ENCODE data around the gene NSMF.
A peak's percentile ranks its signal among the peaks of the same experiment; 100 is the strongest.

Gene NSMF

DNA sequence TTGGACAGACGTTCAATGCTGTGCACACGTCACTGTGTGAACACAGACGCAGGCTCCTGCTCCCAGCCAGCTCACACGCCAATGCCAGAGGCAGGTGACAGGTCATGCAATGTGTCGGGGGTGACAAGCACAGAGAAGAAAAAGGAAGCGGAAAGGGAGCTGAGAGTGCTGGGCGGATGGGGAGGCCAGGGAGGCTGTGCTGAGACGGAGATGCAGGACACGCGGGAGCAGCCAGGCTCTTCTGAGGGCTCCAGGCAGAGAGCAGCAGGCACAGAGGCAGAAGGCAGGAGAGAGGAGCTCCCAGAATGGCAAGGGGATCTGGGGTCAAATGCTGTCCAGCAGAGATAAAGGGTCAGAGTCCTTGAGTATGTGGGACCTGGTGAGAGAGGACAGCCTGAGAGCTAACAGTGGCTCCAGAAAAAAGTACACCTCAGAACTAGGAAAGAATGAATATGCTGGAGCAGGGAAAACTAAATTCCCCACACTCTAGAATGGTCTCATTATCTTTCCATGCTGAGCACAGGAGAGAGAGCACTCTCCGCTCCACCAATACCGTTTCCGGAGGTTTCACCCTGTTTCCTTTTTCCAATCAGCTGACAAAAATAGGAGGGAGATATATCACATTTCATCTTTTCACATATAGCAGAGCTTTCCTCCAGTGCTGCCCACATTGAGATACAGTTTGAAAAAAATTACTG is 32.8 kb upstream of the NSMF start:
- no peak for DNase-seq

DNA sequence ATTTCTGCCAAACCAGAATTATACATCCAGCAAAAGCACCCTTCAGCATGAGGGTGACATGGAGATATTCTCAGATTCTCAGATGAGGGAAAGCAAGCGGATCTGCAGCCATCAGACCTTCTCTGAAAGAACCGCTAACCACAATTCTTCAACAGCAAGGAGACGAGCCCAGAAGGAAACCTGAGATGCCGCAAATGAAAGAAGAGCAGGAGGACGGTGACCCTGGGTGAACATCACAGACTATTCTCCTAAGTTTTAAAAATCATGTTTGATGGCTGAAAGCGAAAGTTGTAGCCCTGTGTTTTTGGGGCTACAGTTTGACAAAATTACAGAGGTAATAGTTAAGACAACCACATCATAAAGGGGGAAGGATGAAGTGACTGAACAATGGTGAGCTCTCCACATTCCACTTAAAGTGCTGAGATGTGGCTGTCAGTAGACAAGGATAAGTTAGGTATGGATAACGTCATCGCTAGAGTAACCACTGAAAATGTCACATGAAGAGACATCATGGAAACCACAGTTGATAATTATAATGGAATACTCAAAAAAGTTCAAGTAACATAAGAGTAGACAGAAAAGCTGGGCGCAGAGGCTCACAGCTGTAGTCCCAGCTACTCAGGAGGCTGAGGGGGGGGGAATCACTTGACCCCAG is 31.5 kb upstream of the NSMF start:
- no peak for DNase-seq

GRCh38 chr9:137488906-137489305 is 29.8 kb upstream of the NSMF start:
- no peak for DNase-seq

DNA sequence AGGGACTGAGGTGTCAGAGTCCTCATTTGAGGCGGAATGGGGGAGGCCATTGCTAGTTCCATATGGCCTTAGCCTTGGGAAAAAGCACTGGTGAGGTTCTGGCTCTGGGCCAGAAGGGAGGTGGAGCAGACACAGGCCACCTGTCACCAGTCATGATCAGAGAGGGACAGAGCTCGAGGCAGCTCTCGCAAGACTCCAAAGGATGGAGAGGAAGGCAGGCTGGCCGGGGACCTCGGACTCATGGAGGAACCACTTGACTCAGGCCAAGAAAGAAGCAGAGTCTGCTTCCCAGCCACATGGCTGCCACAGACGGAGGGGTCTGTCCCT is 29.2 kb upstream of the NSMF start:
- no peak for DNase-seq

DNA sequence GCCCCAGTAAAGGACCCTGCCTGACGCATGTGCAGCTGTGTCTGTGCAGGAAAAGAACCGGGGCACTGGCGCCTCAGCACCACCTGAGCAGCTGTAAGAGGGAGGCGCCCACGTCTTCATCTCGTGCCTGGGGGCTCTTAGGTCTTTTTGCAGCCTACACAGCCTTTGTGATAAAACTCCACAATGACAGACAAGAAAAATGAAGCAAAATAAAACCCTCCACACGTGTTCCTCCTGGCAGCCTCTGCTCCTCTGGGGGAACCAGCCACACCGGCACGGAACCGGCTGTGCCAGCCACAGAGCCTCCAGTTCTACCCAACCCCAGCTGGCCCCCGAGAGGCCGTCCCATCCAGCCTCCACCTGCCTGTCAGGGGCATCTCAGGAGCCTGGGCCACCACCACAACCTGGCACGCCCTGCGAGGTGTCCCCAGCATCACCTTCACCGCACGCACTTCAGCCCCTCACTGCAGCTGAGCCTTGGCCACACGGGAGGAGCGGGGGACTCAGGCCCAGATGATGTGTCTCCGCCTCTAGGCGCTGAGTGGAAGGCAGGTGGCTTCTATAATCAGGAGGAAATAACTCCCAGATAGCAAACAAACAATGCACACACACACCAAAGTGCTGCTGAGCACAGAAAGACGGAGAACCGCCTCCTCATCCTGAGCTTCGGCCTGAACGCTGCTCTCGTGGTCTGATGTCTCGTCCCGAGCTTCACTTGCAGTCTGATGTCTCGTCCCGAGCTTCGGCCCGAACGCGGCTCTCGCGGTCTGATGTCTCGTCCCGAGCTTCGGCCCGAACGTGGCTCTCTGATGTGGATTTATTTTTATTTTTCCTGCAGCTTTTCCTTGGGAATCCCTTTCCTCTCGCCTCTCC is 28.6 kb upstream of the NSMF start:
- DNase-seq: no peak

DNA sequence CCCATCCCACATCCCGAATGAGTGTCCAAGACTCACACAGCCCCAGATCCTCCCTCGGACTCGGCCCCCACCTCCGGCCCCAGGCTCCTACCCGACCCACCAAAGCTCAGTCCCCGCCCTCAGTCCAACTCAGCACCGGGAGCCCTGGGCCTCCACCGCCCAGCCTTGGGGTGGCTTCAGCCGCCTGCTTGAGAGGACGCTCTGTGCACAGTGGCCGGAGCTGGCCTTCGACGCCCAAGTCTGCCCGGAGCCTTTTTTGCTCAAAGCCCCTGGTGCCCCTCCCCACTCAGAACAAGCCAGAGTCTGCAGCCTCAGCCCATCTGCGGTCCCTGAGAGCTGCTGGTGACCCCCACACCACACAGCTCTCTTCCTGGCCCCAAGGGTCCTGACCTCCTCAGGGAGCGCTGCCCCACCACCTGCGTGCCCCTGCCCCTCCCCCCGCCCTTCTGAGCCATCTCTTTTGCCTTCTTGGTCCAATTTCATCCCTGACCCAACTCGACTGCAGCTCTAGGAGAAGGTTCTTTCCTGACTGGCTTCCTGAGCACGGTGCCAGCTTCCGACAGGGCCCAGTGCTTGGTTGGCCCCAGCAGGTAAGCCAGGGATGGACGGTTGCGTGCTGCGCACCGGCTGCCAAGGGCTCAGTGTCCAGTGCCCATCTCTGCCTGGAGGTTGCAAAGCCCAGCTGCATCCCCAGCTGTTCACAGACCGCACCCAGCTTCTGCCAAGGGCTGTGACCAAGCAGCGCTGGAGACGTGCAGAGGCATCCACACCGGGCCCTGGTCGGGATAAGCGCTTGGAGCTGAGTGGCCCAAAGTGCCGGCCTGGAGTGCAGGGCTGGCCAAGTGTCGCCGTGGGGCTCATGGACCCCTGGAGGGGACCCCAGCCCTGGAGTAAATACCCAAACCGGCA is 27.7 kb upstream of the NSMF start:
- DNase-seq: no peak

- no peak for DNase-seq
Measured at GRCh38 chr9:137486141-137486490, 27.0 kb upstream of the NSMF start.

DNA sequence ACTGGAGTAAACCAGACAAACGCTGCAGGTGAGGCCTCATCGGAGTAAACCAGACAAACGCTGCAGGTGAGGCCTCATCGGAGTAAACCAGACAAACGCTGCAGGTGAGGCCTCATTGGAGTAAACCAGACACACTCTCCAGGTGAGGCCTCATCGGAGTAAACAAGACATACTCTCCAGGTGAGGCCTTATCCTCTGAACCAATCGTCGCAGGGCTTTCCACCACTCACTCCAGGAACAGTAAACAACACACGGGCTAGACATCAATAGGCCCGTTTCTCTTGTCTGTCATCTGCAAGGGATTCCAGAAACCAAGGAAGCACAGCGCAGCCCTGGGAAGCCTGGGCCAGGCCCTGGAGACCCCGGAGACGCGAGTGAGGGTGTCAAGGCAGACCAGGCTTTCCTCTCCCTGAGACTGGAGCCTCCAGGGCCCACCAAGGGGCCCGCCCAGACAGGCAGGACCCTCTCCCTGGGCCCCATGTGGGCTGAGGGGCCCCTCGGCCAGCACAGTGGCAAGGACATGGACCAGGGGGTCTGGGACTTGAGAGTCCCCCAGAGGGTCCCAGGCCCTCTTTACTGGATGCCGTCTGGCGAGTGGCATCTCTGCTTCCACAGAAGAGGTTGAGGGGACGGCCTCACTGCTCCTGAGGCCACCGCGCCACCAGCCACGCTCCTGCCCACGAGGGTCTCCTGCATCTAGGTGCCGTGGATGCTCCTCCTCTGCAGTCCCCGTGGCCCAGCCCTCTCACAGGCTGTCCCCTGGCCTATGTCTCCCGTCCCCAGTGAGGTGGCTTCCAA is 26.4 kb upstream of the NSMF start:
- DNase-seq: no peak

DNA sequence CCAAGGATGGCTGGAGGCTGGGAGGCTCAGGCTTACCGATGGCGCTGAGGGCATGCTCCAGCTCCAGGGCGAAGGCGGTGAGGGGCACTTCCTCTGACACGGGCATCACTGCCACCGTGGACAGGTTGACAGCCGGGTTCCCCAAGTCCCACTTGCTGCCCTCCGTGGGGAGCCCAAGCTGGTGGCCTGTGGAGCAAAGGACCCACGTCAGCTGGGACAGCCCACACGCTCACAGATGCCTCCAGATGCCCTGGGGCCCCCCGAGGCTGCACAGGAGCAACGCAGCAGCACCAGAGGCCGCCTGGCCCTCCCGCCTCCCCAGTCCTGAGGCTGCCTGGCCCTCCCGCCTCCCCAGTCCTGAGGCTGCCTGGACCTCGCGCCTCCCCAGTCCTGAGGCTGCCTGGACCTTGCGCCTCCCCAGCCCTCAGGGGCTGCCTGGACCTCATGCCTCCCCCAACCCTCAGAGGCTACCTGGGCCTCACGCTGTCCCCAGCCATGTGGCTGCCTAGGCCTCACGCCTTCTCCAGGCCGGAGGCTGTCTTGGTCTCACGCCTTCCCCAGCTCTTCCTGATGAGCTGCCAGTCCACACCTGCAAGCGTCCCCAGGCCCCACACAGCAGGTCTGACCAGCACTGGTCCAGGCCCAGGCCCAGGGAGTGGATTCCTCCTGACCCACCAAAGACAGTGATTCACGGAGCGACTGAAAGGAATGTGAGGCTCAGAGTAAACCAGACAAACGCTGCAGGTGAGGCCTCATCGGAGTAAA is 25.6 kb upstream of the NSMF start:
- DNase-seq: no peak

DNA sequence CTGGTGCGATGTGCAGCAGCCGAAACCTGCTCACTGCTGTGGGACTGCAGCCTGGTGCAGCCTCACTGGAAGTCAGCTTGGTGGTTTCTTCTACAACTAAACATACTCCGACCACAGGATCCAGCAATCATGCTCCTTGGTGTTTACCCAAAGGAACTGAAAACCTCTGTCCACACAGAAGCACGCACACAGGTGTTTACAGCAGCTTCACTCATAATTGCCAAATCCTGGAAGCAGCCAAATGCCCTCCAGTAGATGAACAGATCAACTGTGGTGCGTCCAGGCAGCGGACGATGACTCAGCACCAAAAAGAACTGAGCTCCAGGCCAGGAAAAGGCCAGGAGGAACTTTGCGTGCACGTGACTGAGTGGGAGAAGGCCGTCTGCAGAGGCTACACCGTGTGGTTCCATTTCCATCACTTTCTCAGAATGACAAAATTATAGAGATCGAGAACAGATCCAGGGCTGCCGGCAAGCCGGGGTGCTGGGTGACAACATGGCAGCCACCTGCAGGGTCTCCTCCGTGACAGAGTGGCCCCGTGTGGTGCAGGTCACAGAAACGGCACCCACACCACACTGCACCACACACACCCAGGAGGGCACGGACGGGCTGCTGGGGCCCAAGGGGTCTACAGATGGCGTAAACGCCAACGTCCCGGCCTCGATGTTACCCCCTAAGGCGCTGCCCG is 23.1 kb upstream of the NSMF start:
- DNase-seq: peak; percentile 92

- DNase-seq: no peak
Measured at GRCh38 chr9:137480686-137481683, 21.9 kb upstream of the NSMF start.

DNA sequence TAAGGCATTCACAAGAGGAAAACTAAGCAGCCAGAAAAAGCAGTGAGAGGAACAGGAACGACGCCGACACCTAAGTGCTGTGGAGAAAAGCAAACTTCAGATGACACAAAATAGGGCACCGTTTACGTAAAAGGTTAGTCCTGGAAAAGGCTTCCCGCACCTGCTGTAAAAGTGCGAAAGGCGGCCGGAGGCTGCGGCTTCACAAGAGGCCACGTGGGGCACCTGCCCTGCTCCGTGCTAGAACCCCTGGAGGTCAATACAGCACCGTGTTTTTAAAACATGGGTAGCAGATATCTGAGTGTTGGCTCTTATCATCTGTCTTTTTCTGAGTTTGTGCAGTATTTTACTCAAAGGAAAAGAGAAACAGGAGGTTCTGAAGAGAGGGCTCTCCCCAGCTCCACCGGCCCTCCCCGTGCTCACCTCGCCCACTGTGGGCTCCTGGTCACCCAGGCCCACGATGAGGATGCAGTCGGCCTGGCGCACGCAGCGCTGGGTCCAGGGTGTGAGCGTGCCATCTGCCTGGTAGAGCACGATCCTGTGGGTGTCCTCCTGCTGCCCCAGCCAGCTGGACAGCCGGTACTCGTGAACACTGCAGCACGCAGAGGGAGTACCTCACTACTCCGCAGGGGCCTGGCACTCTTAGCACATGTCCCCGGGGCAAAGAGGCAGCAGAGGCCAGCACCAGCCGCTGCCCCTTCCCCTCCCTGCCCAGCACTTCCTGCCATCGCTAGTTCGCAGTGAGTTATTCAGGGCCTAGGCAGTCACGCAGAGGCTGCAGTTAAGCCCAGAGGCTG is 21.0 kb upstream of the NSMF start:
- no peak for DNase-seq

- DNase-seq: no peak
Measured at GRCh38 chr9:137478962-137479861, 20.1 kb upstream of the NSMF start.

- DNase-seq: no peak
Measured at GRCh38 chr9:137478613-137478961, 19.5 kb upstream of the NSMF start.

DNA sequence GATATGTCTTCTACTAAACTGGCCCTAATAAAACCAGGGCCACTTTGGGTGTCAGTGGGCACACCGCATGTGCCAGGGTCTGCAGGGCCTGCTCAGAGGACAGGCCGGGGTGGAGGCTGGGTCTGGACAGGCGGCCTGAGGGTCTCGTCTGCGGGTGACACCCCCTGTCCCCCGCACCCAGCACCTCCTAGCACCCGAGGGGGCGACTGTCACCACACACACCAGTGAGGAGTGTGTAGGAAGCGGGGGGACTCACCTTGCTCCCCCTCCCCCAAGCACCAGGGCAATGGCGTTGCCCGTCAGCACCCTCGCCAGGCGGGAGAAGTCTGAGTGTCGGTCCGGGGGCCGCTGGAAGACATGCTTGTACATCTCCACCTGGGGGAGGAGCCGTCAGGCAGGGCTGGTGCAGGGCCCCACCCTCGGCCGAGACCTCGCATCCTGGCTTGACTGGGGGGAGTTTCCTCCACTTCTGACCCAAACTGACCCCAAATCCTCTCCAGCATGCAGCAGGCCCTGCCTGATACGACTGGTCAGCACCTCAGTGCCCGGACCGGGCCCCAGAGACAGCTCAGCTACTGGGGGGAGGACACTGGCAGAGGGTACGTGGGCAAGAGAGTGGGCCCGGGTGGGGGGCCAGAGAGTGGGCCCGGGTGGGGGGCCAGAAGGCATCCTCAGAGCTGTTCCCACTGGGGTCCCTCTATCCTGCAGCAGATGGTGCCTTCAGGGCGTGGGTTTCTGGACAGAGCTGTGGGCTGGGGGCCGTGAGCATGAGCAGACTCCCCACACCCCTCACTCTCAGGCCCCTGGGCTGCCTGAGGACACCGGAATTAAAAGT is 18.9 kb upstream of the NSMF start:
- DNase-seq: no peak

DNA sequence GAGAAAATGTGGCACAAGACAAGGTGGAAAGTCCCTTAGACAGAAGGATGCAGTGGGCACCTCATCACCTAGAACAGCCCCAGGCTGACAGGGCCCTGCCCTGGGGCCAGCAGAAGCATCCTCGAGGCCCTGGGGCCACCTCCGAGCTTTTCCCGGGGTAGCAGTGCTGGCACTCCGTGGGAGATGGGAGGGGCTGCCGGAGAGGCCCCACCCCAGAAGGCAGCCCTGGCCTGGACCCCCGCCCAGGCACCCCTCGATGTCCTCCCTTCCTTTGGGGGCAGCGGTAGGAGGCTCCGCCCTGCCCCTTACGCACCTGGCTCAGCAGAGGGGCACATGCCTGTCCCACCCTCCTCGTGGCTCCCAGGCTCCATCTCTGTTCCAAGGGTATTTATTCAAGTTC is 17.7 kb upstream of the NSMF start:
- DNase-seq: no peak

- no peak for DNase-seq
Measured at GRCh38 chr9:137475666-137476065, 16.5 kb upstream of the NSMF start.
